Measurements from ENCODE around the gene COX4I1. TPM values are rescaled to one million over a fixed set of nuclear protein-coding genes. Genes with fewer than 3 reads are reported as not detected.

Gene COX4I1
- total RNA-seq, 1 donor from 2014 or later: 148 TPM

- no peaks in the 10 kb centered on the region for H3K27me3 ChIP-seq
- no peak for DNase-seq (ENCODE audit: low spot score in 2 of 2)
- intact Hi-C loops (cut with DNase I): no loop called here
These were observed 9.4 kb downstream of the COX4I1 start for GRCh38 chr16:85808926-85809325.

GRCh38 chr16:85809645-85810044 is 10.2 kb downstream of the COX4I1 start:
- no peak overlapping the region for H3K4me3 ChIP-seq
- H3K36me3 ChIP-seq: peaks cover 26 to 27% of the 10 kb centered on the region in 2 donors
- no peak for DNase-seq (ENCODE audit: low spot score in 2 of 2)
- H3K4me1 ChIP-seq: no peaks in the 10 kb centered on the region
- H3K27ac ChIP-seq: no peak overlapping the region
- intact Hi-C loops (cut with DNase I): no loop called here
- TF ChIP-seq CTCF (IDR thresholded peaks at IDR 0.05): no peak
- no peaks in the 10 kb centered on the region for H3K27me3 ChIP-seq
- H3K9me3 ChIP-seq: no peaks in the 10 kb centered on the region

More at GRCh38 chr16:85808926-85809325, 9.4 kb downstream of the COX4I1 start:
- H3K4me1 ChIP-seq: no peaks in the 10 kb centered on the region
- no peak for TF ChIP-seq CTCF (IDR thresholded peaks at IDR 0.05)
- no peak overlapping the region for H3K27ac ChIP-seq
- H3K9me3 ChIP-seq: no peaks in the 10 kb centered on the region
- H3K4me3 ChIP-seq: no peak overlapping the region
- peaks cover 29% of the 10 kb centered on the region in 2 donors for H3K36me3 ChIP-seq

- no peak for TF ChIP-seq CTCF (IDR thresholded peaks at IDR 0.05)
- no peak overlapping the region for H3K4me3 ChIP-seq
- H3K27ac ChIP-seq: no peak overlapping the region
- intact Hi-C loops (cut with DNase I): no loop called here
- no peaks in the 10 kb centered on the region for H3K27me3 ChIP-seq
- H3K9me3 ChIP-seq: no peaks in the 10 kb centered on the region
- peak in 1 of 2 donors; percentile 8 for DNase-seq (ENCODE audit: low spot score in 2 of 2)
- peaks cover 20 to 21% of the 10 kb centered on the region in 2 donors for H3K36me3 ChIP-seq
- H3K4me1 ChIP-seq: no peaks in the 10 kb centered on the region
These were observed 10.7 kb downstream of the COX4I1 start for GRCh38 chr16:85810097-85810741.

GRCh38 chr16:85810742-85811115 is 11.2 kb downstream of the COX4I1 start:
- H3K4me3 ChIP-seq: no peak overlapping the region
- no peak for TF ChIP-seq CTCF (IDR thresholded peaks at IDR 0.05)
- no peaks in the 10 kb centered on the region for H3K4me1 ChIP-seq
- peak in 1 of 2 donors; percentile 34 for DNase-seq (ENCODE audit: low spot score in 2 of 2)
- intact Hi-C loops (cut with DNase I): no loop called here
- H3K9me3 ChIP-seq: no peaks in the 10 kb centered on the region
- H3K36me3 ChIP-seq: peaks cover 15 to 16% of the 10 kb centered on the region in 2 donors
- H3K27me3 ChIP-seq: no peaks in the 10 kb centered on the region
- no peak overlapping the region for H3K27ac ChIP-seq

GRCh38 chr16:85812031-85812807 is 12.7 kb downstream of the COX4I1 start:
- intact Hi-C loops (cut with DNase I): no loop called here
- TF ChIP-seq CTCF (IDR thresholded peaks at IDR 0.05): no peak
- H3K4me1 ChIP-seq: no peaks in the 10 kb centered on the region
- H3K36me3 ChIP-seq: peaks cover under 1 to 1% of the 10 kb centered on the region in 2 donors
- no peak overlapping the region for H3K4me3 ChIP-seq
- no peaks in the 10 kb centered on the region for H3K9me3 ChIP-seq
- H3K27ac ChIP-seq: no peak overlapping the region
- peak in 1 of 2 donors; percentile 54 for DNase-seq (ENCODE audit: low spot score in 2 of 2)
- no peaks in the 10 kb centered on the region for H3K27me3 ChIP-seq

Measured in ascending aorta (tissue), 2 donors.